CD4-positive, alpha-beta T cell treated with Interleukin-17A for 4 hours (primary cell): Measurements from ENCODE around the gene ZDHHC7.
A peak's percentile ranks its signal among the peaks of the same experiment; 100 is the strongest.
"Not testable (repeated sequence)": the region's sequence is repeated elsewhere in the genome, so short reads cannot be mapped to it uniquely, and the experiment has no call there.

Source experiments
- DNase-seq: peaks from one replicate; pipeline ENCODE4 v3.0.0-alpha.2; 2020; ENCODE audit warnings: mixed read lengths

The ZDHHC7 gene

DNA sequence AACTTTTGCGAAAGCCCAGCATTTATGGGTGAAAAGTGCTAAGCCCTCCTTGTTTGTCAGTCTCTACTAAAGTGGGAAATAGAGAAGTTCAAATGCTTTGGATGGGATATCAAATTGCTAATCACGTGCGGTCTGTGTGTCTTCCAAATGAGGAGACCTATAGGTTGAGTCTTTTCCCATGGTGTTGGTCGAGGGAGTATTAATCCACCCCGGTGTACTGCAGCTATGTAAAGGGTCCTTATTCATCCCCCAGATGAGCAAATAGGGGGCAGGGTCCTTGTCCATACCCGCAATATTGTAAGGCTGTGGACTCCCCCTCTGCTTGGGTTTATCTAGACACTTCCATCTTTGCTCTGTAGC lies 30.8 kb upstream of the ZDHHC7 start:
- DNase-seq, result no peak

DNA sequence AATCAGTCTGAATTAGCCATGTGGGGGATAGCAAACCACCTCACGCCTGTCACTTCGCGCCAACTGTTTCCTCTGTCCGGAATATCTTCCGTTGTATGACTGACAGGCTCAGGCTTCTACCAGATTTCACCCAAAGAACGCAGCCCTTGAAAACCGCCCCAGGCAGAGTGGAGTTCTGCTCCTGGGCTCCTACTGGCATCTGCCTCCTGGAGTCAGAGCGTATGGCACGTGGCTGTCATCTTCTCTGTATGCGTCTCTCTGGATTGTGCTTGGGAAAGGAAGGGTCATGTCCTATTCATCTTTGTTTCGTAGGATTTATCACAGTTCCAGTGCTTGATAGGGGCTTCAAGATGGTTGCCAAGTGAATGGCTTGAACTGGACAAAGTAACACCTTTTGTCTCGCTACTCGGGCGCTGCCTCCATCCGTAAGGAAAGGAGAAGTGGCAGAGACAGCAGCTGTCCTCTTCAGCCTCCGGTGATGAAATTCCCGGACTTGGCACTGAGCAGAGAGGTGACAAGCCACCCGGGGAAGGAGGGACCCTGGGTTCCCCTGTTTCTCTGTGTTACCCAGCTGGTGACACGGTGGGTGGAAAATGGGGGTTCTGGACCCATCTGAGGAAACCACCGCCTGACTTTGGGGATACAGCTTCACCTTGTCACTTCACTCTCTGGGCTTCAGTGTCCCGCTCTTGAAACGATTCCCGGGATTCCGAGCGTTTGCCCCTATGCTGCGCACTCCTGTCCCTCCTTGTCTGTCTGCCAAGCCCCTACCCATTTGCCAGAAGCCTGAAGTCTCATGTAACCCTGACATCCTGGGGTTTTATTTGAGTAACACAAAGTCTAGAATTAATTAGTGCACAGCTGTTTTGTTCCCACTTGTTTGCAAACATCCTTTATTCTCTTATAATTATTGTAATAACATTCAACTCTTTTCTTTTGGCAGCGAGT lies 30.2 kb upstream of the ZDHHC7 start:
- no peak for DNase-seq

DNA sequence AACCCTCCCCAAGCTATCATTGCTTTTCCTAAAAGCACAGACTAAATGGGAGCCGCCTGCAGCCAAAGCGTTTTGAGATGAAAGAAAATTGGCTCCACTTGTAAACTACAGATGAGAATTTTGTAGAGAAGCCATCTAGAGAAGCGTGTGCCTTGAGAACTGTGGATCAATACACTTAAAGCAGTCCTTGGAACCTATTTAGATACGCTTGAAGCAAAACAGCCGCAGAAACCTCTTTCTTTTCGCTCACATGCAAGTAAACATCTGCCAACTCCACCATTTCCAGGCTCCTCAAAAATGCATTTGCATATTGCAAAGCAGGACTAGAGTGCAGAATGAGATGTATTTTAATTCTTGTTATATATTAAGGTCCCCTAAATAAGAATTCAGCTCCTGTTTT lies 29.4 kb upstream of the ZDHHC7 start:
- DNase-seq, result no peak

DNA sequence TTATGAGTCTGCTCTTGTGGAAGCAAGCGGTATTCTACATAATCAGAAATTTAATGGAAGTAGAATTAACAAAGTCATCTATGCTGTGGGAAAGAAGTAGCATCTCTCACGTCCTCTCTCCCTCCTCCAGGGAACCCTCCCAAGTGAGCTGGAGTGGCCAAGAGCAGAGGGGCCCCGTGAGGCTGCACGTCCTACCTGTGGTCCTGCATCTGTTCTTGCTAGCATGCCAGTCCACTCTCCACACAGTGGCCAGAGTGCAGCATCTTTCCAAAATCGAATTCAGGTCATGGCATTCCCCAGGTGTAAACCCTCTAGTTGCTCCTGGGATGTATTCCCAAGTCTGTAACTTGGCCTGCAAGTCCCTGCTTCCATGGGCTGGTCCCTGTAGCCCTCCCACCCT lies 26.4 kb upstream of the ZDHHC7 start:
- no peak for DNase-seq

DNA sequence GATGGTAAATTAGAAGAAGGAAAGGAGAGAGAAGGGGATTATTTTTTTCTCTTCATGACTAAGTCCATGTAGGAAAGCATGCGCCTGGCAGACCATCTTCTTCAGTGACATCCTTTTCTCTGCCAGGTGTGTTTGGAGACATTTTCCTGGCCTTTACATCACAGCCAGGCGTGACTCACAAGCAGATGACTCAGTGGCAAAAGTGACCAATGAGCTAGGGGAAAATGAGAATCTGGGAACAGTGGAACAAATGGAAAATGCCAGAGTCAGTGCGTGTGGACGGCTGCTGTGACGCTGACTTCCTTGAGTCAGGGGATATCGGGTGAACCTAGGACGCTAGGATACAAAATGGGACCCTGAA lies 25.7 kb upstream of the ZDHHC7 start:
- DNase-seq, result no peak

DNA sequence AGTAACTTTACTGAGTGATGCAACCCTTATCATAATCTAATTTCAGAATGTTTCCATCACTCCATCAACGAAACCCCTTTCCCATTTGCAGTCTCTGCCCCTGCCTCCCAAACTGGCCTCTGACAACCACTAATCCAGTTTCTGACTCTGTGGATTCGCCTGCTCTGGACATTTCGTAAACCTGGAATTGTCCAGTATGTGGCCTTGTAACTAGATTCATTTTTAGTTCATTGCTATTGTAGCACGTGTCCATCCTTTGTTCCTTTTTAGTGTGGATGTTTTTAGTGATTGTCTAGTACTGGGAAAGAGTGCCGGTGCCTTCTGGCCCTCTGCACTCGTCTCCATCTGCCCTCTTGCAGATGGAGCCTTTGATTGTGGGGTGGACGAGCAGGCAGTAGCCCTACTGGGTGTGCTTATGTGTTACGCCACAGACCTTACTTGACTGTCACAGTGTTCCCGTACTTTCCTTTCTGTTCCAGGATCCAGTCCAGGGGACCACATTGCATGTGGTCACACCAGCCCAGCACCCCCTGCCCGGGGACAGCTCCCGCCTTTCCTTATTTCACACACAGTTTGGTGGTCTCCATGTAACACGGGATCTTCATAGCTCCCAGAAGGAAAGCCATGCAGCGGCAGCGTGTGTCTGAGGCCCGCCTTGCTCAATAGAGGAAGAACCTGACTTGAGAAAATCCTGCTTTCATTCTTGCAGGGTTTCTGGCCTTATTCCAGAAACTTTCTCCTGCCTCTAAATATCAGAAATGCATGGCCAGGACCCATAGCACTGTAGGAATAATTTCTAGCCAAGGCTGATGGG lies 25.1 kb upstream of the ZDHHC7 start:
- no peak for DNase-seq

DNA sequence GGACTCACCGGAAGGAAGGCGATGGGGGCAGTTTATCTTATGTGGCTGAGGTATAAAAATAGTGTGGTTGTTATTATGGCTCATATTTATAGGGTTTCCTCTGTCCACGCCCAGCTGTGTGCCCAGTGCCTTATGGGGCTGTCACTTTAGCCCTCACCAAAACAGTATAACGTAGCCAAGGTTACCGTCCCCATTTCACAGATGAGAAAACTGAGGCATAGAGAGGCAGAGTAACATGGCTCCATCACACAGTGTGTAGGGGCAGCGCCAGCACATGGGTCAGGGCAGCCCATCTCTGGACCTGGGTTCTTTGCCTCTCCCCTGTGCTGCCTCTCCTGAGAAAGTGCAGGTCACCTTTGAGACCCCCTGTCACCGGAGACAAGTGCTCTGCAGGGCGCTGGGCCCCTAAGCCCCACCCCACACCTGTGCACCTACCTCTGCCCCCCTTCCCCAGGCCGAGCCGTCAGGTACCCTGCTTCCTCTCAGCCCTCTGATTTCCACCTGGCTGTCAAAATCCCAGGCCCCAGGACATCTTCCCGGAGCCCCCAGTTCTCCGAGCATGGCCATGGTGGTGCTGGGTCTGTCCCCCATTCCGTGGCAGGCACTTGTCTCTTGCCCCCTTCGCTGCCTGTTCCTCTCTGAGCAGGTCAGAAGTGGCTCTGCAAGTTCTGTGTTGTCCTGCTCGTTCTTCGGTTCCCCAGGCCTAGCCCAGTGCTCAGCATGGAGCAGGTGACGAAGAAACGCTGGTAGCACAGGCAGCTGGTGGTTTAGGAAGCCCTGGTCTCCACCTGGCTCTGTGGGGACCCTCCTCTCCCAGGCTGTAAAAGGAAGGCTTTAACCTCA lies 23.5 kb upstream of the ZDHHC7 start:
- no peak for DNase-seq

DNA sequence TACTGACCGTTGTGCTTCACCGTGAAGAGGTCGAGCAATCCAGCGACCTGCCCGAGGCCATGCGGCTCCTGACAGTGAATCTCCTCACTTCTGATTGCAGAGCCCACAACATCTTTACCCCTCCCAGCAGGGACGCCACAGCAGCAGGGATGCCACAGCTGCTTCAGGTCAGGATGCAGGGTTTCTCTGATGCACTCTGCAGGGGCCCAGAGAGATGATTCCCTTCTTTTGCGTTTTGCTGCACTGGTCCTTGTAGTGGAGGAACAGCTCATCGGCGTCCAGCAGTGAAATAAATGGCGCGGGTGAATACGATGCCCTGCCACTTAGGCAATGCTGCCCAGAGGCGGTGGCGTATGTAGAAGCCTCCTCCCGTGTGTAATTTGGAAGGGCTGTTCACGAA lies 21.8 kb upstream of the ZDHHC7 start:
- no peak for DNase-seq

DNA sequence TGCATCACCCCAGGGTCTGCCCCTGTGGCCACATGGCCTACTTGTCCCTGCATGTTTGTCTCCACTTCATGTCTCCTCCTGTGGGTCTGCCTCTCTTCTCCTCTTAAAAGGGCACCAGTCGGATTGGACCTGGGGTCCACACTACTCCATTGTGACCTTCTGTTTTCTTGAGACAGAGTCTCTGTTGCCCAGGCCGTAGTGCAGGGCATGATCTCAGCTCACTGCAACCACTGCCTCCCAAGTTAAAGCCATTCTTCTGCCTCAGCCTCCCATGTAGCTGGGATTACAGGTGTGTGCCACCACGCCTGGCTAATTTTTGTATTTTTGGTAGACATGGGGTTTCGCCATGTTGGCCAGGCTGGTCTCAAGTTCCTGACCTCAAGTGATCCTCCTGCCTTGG lies 20.9 kb upstream of the ZDHHC7 start:
- not testable (repeated sequence) for DNase-seq

DNA sequence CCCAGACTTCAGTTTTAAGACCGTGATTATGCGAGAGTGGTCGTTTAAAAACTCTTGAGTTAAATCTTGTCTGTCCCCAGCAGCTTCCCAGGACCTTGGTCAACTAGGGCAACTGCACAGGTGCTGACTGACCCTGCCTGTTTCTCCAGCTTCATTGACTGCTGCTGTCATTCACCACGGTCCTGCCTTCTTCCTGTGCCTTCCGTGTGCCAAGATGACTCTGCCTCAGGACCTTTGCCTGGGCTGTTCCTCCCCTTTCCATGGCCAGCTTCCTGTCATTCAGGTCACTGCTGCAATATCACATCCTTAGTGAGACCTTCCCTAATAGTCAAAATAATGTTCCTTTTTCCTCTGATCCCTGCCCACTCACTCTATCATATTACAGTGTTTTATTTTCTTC lies 20.1 kb upstream of the ZDHHC7 start:
- DNase-seq, result no peak

DNA sequence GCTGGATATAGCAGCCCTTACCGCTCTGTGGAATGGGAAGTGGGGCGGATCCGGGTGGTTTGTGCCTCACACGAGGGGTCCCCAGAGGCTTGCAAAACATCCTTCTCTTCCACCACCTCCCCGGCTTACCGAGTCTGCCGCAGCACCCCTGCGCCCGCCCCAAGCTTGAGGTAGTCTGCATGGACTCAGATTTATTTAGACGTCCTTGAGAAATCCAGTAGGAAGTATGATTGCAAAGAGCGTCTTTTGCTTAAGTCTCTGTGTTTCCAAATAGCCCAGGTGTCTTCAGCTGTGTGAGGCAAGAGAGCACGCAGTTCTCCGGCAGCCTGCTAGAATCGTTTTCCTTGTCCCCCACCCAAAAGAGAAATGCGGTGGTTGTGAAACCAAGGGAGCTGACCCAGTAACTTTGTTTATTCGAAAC lies 18.7 kb upstream of the ZDHHC7 start:
- DNase-seq, result no peak

DNA sequence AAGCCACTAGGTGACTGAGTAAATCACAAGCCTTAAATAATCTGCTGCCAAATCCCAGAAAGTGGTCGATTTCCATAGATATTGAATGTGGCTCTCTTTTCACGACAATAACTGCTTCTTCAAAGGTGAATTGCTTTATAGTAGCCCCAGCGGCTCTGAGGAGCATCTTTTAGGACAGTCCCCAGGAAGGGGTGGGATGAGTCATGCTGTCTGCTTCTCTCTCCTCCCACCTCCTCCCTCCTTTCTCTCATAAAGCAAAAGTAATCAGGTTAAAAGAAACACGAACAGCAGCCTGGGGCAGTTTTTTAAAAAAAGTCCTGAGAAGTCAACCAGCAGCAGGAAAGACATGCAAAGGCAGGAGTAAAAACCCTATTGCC lies 18.1 kb upstream of the ZDHHC7 start:
- DNase-seq, result peak; percentile 73

DNA sequence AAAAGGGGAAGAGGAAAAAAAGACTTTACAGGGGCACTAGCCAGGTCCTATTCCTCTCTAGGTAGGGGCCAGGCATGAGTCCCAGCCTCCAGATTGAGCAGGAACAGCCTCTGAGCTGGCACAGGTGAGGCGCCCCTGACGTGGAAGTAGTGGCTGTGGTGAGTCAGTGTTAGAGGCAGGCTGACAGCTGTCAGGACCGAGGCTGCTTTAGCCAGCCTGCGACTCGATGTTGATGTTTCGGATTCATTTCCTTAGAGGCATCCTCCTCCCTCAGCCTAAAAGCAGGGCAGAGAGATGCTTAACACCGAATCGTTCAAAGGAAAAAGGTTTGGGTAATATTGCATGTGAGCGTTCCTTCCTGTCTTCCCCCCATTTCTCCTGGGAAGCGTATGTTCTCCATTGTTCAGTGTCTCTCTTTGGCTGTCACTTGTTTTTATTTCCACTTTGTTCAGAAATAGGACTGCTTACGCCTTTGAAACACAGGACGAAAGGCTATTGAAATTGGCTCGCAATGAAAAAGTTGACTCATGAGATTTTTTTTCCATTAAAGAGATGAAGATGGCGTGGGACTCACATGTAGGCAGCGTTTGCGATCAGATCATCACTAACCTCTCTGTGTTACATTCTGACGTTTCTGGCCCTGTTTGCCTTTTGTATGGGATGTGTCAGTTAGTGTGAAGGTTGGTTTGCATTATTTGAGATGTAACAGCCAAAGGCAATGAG lies 17.5 kb upstream of the ZDHHC7 start:
- peak; percentile 84 for DNase-seq

DNA sequence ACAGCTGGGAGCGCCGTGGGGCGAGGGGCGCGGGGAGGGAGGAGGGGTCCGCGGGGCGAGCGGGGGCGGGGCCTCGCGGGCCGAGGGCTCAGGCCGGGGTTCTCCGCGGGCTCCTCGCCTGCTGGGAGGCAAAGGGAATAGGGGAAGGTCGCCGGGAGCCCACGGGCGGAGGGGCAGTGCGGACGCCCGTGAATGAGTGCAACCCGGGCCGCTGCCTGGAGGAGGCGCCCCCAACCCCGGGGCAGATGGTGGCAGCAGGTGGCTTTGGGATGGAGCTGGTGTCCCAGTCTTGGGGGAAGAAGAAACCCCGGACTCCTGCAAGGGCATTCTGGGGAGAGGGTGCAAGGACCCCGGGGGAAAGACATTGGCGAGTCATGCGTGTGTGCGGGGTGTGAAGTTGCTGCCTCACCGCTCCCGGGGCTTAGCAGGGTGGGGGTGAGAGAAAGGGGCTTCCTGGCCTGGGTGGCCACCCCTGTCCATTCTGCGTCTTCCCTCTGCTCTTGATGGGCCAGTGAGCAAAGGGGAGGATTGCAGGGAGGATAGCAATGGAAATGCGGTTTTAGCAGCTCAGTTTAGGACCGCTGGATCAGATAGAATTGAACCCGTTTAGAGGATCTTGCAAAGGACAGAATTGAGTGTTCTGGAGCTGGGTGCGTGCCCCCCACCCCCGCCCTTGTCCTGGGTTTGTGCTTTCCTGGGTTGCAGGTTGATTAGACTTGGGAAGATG lies 16.8 kb upstream of the ZDHHC7 start:
- DNase-seq, result peak; percentile 21

DNA sequence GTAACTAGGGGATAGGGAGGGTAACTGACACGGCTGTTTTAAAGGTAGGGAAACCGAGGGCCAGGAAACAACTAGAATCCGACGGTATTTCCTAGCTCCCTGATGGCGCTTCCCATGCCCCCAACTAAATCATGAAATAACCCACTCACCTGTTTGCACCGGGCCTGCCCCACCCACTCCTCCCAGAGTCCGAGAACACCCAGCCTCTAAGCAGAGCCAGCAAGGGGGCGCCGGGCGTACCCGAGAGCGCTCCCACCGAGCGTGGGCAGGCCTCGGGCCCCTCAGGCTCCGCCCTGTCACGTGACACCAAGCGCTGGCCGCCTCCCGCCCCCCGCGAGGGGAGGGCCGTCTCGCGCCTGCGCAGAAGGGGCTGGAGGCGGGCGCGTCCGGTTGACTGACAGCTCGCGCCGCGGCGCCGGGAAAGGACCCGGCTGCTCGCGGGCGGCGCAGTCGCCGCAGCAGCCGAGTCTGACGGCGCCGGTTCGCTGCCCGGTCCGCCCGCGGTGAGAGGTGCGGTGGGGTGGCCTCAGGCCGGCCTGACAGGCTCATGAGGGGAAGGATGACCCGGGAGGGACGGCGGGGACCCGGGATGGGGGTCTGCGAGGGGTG lies 16.1 kb upstream of the ZDHHC7 start, which contains the start of gene KIAA0513:
Gene KIAA0513 (plus strand): TSS at position 447 of the 609 bp plus-strand sequence. CDS start 39,277 bp downstream, outside the sequence.
- DNase-seq, result peak; percentile 98

DNA sequence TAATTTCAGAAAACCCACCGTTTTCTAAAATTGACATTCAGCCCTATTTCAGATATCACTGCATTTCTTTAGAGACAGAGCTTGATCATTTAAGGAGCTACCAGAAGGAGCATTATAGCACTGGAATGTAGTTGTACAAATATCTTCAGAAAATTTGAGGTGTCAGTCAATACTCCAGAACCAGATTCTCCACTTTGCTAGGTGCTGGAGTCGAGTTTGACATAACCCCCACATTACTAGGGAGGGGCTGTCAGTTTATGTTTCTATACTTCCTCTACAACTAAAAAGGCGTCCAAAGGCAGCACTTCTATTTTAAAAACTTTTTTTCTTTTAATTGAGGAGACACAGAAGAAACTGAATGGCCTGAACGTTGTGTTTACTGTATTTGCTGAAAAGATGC lies 15.4 kb upstream of the ZDHHC7 start:
- DNase-seq, result no peak

DNA sequence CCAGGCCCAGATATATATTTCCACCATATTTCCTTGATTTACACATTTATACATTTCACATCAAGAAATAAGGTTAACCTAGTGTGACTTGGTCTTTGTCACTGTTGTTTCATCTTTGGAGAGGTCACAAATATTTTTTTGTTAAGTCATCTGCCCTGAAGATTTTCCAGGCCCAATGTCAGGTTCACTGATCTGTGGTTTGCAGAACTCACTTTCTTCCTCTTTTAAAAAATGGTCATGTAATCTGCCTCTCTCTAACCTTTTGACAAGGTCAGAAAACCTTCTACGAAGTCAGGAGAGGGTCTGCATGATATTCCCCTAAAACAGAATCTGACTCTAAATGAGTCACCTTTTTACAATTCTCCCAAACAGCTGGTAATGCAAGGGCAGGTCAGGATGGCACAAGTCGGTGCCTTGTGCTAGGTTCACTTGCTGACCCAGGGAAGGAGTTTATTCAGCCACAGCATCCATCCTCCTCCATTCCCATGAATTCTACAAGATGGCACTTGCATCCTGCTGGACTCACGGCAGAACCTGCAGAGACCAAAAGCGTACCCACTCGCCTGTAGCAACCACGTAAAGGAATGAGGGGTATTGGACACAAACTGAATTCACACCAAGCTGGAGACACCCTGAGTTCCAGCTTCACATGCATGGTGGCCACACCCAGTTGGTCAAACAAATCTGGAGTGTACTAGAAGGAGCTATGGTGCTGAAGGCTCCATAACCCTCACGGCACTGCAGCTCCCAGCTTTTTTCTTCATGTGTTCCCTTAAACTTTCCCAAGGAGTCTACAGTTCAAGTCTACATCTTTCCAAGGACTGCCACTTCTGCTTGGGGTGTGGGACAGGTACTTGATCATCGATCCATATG lies 14.7 kb upstream of the ZDHHC7 start:
- no peak for DNase-seq

DNA sequence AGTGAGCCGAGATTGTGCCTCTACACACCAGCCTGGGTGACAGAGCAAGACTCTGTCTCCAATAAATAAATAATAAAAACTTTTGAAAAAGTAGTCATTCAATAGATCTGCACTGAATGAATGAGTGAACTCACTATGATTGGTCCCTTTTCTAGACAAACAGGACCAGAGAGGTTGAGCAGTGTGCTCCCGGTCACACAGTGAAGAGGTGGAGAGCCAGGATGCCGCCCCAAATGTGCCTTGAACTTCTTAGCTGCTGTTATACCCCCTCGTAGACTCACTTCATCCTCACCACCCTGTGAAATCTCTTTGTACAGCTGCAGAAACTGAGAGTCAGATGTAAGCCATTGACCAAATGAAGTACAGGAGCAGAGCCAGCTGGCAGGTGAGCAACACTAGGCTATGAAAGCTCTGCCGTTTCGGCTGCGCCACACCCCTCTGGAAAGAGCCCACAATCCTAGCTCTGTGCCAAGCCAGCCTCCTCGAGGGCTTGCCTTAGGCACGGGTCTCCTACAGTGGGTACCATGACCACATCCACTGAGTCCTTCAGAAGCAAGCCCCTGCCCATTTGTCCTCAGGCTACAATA lies 8.4 kb upstream of the ZDHHC7 start:
- DNase-seq, result no peak

DNA sequence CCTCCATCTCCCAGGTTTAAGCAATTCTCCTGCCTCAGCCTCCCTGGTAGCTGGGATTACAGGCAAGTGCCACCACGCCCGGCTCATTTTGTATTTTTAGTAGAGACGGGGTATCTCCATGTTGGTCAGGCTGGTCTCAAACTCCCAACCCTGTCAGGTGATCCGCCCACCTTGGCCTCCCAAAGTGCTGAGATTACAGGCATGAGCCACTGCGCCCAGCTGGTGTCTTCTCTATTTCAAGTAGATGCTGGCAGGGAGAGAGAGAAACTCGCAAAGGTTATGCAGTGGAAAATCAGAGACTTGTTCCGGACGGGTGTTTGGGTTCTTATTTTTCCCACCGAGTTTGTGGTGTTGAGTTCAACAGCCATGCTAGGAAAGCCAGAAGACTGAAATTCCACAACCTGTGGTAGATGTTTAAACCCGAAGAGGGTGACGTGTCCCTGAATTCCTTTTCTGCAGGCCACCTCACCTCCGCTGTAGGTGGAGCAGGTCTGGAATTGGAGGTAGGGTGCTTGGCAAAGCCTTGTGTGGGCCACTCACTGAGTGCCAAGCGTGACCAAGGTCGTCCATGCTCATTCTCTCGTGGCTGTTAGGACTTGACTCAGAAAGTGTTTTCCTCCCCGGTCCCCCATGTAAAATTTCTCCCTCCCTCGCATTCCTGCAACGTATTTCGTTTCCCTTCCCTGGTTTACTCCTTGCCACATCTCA lies 7.3 kb upstream of the ZDHHC7 start:
- no peak for DNase-seq
